Right lung (tissue), 10 donors: ENCODE measurements around the gene S100A12. TPM values are rescaled to one million over a fixed set of nuclear protein-coding genes. Genes with fewer than 3 reads are reported as not detected.
"Not testable (repeated sequence)": the region's sequence is repeated elsewhere in the genome, so short reads cannot be mapped to it uniquely, and the experiment has no call there.

ENCODE experiments used
- DNase-seq, 2 donors: peaks; one replicate each; pipeline ENCODE4 v3.0.0-alpha.2; 2013
- long read RNA-seq, 8 donors: transcript quantifications; one replicate each; lab custom pipeline, GENCODE V29; 2026
- polyA plus RNA-seq, 5 donors: library from polyadenylated mRNA; unstranded; fragments of 120-200 nt; gene quantifications; one replicate each; pipeline versions ENCODE4 v1.2.1 to v1.2.3, GENCODE V29; 2013; ENCODE audit warnings: inconsistent platforms in 1 of 5, low replicate concordance in 1 of 5; ENCODE audit not compliant: insufficient read length in 5 of 5, insufficient read depth in 1 of 5

S100A12 gene
- polyA plus RNA-seq = 1 to 10 TPM; 1.2 to 3.8 (median 3.0) TPM
- long read RNA-seq, donor 1, transcript S100A12-201 (3 exons, 518 nt) = major isoform, 5 of 5 reads
- long read RNA-seq, donor 1, partial matches to known transcripts = 0 of 5 reads
- long read RNA-seq, donor 1, other reads (novel, unspliced or antisense) = 0 of 5 reads
- long read RNA-seq, donor 2 = 0 reads
- long read RNA-seq, donor 3, partial matches to known transcripts = 0 of 2 reads
- long read RNA-seq, donor 3, other reads (novel, unspliced or antisense) = 0 of 2 reads
- long read RNA-seq, donor 4 = 0 reads
- long read RNA-seq, donor 5, partial matches to known transcripts = 0 of 2 reads
- long read RNA-seq, donor 5, other reads (novel, unspliced or antisense) = 0 of 2 reads
- long read RNA-seq, donor 6, partial matches to known transcripts = 0 of 4 reads
- long read RNA-seq, donor 6, other reads (novel, unspliced or antisense) = 0 of 4 reads
- long read RNA-seq, donor 7, partial matches to known transcripts = 0 of 1 reads
- long read RNA-seq, donor 7, other reads (novel, unspliced or antisense) = 0 of 1 reads
- long read RNA-seq, donor 8, partial matches to known transcripts = 0 of 2 reads
- long read RNA-seq, donor 8, other reads (novel, unspliced or antisense) = 0 of 2 reads

GRCh38 chr1:153375511-153375910 lies at the start of gene S100A12:
S100A12 (minus strand) TSS chr1:153375621; CDS start chr1:153374592, 1,029 bp downstream.
- no peak for DNase-seq

GRCh38 chr1:153422450-153423068 lies 47.1 kb upstream of the S100A12 start:
- DNase-seq = peak; percentile 62 to 75

- no peak for DNase-seq
Measured at GRCh38 chr1:153420306-153420705, 44.9 kb upstream of the S100A12 start.

- DNase-seq = not testable (repeated sequence)
Measured at GRCh38 chr1:153419436-153419793, 44.0 kb upstream of the S100A12 start.

GRCh38 chr1:153418758-153419435 lies 43.5 kb upstream of the S100A12 start:
- not testable (repeated sequence) for DNase-seq

GRCh38 chr1:153417136-153417888 lies 41.9 kb upstream of the S100A12 start:
- DNase-seq = no peak

GRCh38 chr1:153415850-153416570 lies 40.6 kb upstream of the S100A12 start, which contains the start of gene S100A7A:
S100A7A (plus strand) TSS chr1:153416520; CDS start chr1:153418083, 1,563 bp downstream.
- DNase-seq = no peak

GRCh38 chr1:153413961-153414360 lies 38.5 kb upstream of the S100A12 start:
- DNase-seq = not testable (repeated sequence)

- DNase-seq = not testable (repeated sequence)
Measured at GRCh38 chr1:153407274-153407673, 31.9 kb upstream of the S100A12 start.

- not testable (repeated sequence) for DNase-seq
Measured at GRCh38 chr1:153405825-153406599, 30.6 kb upstream of the S100A12 start.

- DNase-seq = no peak
Measured at GRCh38 chr1:153404768-153405167, 29.3 kb upstream of the S100A12 start.

GRCh38 chr1:153404086-153404635 lies 28.7 kb upstream of the S100A12 start:
- DNase-seq = no peak

- DNase-seq = no peak
Measured at GRCh38 chr1:153403421-153404085, 28.1 kb upstream of the S100A12 start.

GRCh38 chr1:153402226-153402625 lies 26.8 kb upstream of the S100A12 start:
- DNase-seq = no peak

- no peak for DNase-seq
Measured at GRCh38 chr1:153401461-153401860, 26.0 kb upstream of the S100A12 start.

GRCh38 chr1:153400244-153400643 lies 24.8 kb upstream of the S100A12 start:
- no peak for DNase-seq

GRCh38 chr1:153399401-153400055 lies 24.1 kb upstream of the S100A12 start:
- DNase-seq = no peak
